Hepatocyte (in vitro differentiated cells): ENCODE data around the gene DPYD. TPM values are rescaled to one million over a fixed set of nuclear protein-coding genes. Genes with fewer than 3 reads are reported as not detected.

Experiments
- DNase-seq: peaks from one replicate; pipeline ENCODE4 v3.0.0-alpha.2; 2016; ENCODE audit warnings: low spot score
- H2AFZ ChIP-seq: fragments of 200-600 bp; sonication (generic); 2 replicates; pipeline ENCODE4 v1.6.0; 2016; ENCODE audit warnings: antibody characterized with exemption, mild to moderate bottlenecking
- H3K27ac ChIP-seq: fragments of 200-600 bp; sonication (generic); 2 replicates; pipeline ENCODE4 v1.5.1; 2016; ENCODE audit warnings: mild to moderate bottlenecking
- H3K27me3 ChIP-seq: fragments of 200-600 bp; sonication (generic); 2 replicates; pipeline ENCODE4 v1.6.1; 2016
- H3K36me3 ChIP-seq: fragments of 200-600 bp; sonication (generic); replicated peaks from 2 replicates; pipeline ENCODE4 v1.5.1; 2016; ENCODE audit warnings: low read depth; ENCODE audit not compliant: insufficient read depth
- H3K4me1 ChIP-seq: fragments of 200-600 bp; sonication (generic); 2 replicates; pipeline ENCODE4 v1.5.1; 2016; ENCODE audit warnings: mild to moderate bottlenecking, moderate library complexity; ENCODE audit not compliant: insufficient read depth
- H3K4me2 ChIP-seq: fragments of 200-600 bp; sonication (generic); 2 replicates; pipeline ENCODE4 v1.6.0; 2016
- H3K4me3 ChIP-seq: fragments of 200-600 bp; sonication (generic); 2 replicates; pipeline ENCODE4 v1.5.1; 2016; ENCODE audit warnings: mild to moderate bottlenecking
- H3K79me2 ChIP-seq: fragments of 200-600 bp; sonication (generic); 2 replicates; pipeline ENCODE4 v1.6.0; 2017; ENCODE audit warnings: mild to moderate bottlenecking
- H3K9me2 ChIP-seq: fragments of 200-600 bp; sonication (generic); replicated peaks from 2 replicates; pipeline ENCODE4 v1.6.0; 2017; ENCODE audit warnings: mild to moderate bottlenecking; ENCODE audit not compliant: insufficient read depth
- H3K9me3 ChIP-seq: fragments of 200-600 bp; sonication (generic); 2 replicates; pipeline ENCODE4 v1.5.1; 2016; ENCODE audit warnings: low read depth, mild to moderate bottlenecking
- H4K20me1 ChIP-seq: fragments of 200-600 bp; sonication (generic); 2 replicates; pipeline ENCODE4 v1.6.0; 2016; ENCODE audit warnings: mild to moderate bottlenecking; ENCODE audit not compliant: insufficient read depth, poor library complexity, severe bottlenecking
- EZH2 ChIP-seq: fragments of 200-600 bp; sonication (generic); IDR thresholded peaks from 2 replicates; pipeline ENCODE4 v1.6.1; 2016; ENCODE audit warnings: antibody characterized with exemption, mild to moderate bottlenecking, borderline replicate concordance
- EZH2phosphoT487 ChIP-seq: fragments of 200-600 bp; sonication (generic); IDR thresholded peaks from one replicate; pipeline ENCODE4 v1.6.1; 2018; ENCODE audit warnings: antibody characterized with exemption, mild to moderate bottlenecking, low read depth, moderate library complexity; ENCODE audit not compliant: unreplicated experiment, severe bottlenecking
- WGBS: methylation state at CpG from one replicate; pipeline ENCODE4 v1.1.6; 2016; ENCODE audit warnings: low lambda C conversion rate; ENCODE audit errors: missing lambda C conversion rate; 5-methylcytosine and 5-hydroxymethylcytosine counted together
- polyA plus RNA-seq: library from polyadenylated mRNA; unstranded; fragments of >200 nt; fragmentation: Nextera tagmentation; extraction: Ambion mirVana; gene quantifications from 2 replicates; pipeline ENCODE4 v1.2.1, GENCODE V29; 2016
- total RNA-seq: library from RNA; depleted of rRNA; stranded (reverse); fragments of >200 nt; gene quantifications from 2 replicates; pipeline ENCODE4 v1.2.3, GENCODE V29; 2014
- TF ChIP-seq, protein P1 (sequence below): fragments of 200-600 bp; sonication (generic); IDR thresholded peaks from 2 replicates; pipeline ENCODE4 v1.5.1; 2016; ENCODE audit warnings: antibody characterized with exemption, mild to moderate bottlenecking; ENCODE audit not compliant: poor library complexity

DPYD gene
- total and polyA plus RNA-seq, 2 experiments from 2014 or later: 7.5 to 21.8 TPM

DNA sequence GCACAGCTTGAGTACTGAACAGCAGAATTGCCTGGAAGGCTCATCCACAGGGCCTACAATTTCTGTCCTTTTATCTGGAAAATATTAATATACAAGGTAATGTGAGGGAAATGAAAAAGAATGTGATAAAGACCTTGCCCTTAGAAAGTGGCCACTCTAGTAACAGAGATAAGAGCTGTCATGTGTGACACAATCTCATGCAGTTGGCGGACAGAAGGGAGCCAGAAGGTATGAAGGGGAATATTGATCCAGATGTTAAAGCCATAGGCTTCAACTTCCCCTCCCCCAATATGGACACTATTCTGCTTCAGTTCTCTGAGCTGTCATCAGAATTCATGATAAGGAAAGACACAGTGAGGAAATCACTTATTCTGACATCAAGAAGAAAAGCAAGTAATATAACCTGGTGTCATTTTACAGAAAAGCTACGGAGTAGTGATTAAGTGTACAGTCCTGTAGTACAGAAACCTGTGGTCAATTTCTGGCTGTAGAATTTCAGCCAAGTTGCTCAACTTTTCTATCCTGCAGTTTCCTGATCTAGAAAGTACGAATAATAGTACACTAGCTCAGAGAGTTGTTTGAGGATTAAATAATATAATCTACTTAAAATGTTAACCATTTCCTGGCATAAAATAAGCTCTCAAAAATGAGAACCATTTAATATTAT lies 572.1 kb downstream of the DPYD start:
- Histone ChIP-seq H3K27me3 (no peaks in the 10 kb centered on the region), H2AFZ (no peak overlapping the region), H3K79me2 (no peaks in the 10 kb centered on the region), H3K9me3 (no peaks in the 10 kb centered on the region), H3K9me2 (no peaks in the 10 kb centered on the region), H3K4me2 (no peak overlapping the region), H4K20me1 (no peaks in the 10 kb centered on the region), H3K27ac (no peak overlapping the region), H3K36me3 (no peaks in the 10 kb centered on the region), H3K4me3 (no peak overlapping the region), H3K4me1 (no peaks in the 10 kb centered on the region)
- WGBS: 62% methylated on average over 3 of the region's 3 CpGs
- DNase-seq: no peak
- TF ChIP-seq, protein P1, sequence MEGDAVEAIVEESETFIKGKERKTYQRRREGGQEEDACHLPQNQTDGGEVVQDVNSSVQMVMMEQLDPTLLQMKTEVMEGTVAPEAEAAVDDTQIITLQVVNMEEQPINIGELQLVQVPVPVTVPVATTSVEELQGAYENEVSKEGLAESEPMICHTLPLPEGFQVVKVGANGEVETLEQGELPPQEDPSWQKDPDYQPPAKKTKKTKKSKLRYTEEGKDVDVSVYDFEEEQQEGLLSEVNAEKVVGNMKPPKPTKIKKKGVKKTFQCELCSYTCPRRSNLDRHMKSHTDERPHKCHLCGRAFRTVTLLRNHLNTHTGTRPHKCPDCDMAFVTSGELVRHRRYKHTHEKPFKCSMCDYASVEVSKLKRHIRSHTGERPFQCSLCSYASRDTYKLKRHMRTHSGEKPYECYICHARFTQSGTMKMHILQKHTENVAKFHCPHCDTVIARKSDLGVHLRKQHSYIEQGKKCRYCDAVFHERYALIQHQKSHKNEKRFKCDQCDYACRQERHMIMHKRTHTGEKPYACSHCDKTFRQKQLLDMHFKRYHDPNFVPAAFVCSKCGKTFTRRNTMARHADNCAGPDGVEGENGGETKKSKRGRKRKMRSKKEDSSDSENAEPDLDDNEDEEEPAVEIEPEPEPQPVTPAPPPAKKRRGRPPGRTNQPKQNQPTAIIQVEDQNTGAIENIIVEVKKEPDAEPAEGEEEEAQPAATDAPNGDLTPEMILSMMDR: no peak
- TF ChIP-seq EZH2phosphoT487 (no peak), EZH2 (no peak)

DNA sequence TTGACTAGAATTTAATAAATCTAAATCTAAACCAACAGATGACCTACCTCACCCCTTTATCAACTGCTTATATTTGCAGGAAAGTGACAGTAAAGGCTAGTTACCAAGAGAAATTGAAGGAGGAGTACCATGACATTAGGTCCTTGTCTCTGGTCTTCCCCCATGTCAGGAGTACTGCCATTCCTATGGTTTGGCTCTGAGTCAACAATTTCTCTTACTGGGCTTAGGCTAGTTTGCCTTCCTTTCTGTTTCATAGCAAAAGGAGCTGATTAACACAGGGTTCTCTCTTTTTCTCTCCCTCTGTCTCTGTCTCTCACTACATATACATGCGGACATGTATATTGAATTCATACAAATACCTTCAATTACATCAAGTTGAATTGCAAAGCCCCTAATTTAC lies 579.9 kb downstream of the DPYD start:
- no peak for DNase-seq
- 100% methylated on average over 1 of the region's 1 CpG for WGBS
- H3K36me3 ChIP-seq: no peaks in the 10 kb centered on the region
- no peak overlapping the region for H3K27ac ChIP-seq
- H3K4me3 ChIP-seq: no peak overlapping the region
- no peaks in the 10 kb centered on the region for H3K9me3 ChIP-seq
- H3K9me2 ChIP-seq: no peaks in the 10 kb centered on the region
- no peak overlapping the region for H2AFZ ChIP-seq
- no peaks in the 10 kb centered on the region for H3K27me3 ChIP-seq
- TF ChIP-seq EZH2 (no peak), EZH2phosphoT487 (no peak)
- TF ChIP-seq, protein P1: no peak
- H4K20me1 ChIP-seq: no peaks in the 10 kb centered on the region
- no peaks in the 10 kb centered on the region for H3K4me1 ChIP-seq
- H3K79me2 ChIP-seq: no peaks in the 10 kb centered on the region
- no peak overlapping the region for H3K4me2 ChIP-seq

DNA sequence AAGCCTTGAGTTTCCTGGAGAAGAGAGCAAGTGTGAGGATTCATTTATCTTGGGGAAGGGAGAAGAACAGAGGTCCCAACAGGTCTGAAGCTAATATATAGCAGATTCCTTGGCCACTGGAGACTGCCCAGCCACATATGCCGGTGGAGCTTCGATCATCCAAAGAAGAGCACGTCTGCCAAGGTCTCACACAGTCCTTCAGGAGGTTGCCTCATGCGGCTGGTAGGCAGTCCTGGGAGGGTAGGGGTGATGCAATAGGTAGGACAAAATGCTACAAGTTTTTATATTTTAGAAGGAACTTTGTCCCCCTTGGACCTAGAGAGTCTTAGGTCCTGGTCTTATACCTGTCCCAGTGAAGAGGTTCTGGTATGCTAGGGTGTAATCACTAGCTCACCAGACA lies 582.5 kb downstream of the DPYD start:
- H3K79me2 ChIP-seq: no peaks in the 10 kb centered on the region
- no peaks in the 10 kb centered on the region for H3K36me3 ChIP-seq
- no peak overlapping the region for H3K27ac ChIP-seq
- no peak overlapping the region for H2AFZ ChIP-seq
- H3K4me3 ChIP-seq: no peak overlapping the region
- 96% methylated on average over 4 of the region's 4 CpGs for WGBS
- H4K20me1 ChIP-seq: no peaks in the 10 kb centered on the region
- no peak for DNase-seq
- no peaks in the 10 kb centered on the region for H3K27me3 ChIP-seq
- H3K9me2 ChIP-seq: no peaks in the 10 kb centered on the region
- no peaks in the 10 kb centered on the region for H3K4me1 ChIP-seq
- TF ChIP-seq EZH2phosphoT487 (no peak), EZH2 (no peak)
- TF ChIP-seq, protein P1: no peak
- H3K4me2 ChIP-seq: no peak overlapping the region
- H3K9me3 ChIP-seq: no peaks in the 10 kb centered on the region
